ENCODE measurements around the gene TBCA. TPM values are rescaled to one million over a fixed set of nuclear protein-coding genes. Genes with fewer than 3 reads are reported as not detected.

TBCA gene
- total RNA-seq, 1 experiment from 2014 or later = 330 TPM

DNA sequence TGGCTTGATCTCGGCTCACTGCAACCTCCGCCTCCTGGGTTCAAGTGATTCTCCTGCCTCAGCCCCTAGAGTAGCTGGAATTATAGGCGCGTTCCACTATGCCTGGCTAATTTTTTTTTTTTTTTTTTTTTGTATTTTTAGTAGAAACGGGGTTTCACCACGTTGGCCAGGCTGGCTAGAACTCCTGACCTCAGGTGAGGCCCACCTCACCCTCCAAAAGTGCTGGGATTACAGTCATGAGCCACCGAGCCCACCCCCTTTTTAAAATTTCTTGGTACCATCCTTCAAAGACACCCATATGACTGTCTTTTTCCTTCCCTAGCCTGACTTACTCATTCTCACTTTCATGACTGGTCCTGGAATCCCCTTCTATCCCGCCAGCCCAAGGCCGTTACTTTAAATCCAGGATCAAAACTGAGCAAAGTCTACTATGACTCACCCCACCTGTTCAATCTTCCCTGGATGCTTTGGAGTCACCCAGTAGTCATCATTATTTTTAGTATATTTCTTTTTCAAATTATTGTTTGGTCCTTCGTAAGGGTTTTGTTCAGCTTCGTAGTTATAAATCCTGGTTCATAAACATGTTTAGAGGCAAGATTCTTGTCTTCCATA, 1.2 kb upstream of the TBCA start:
- Histone ChIP-seq H3K23ac (ENCODE audit: insufficient read length, low read depth, low read length) (no peak overlapping the region), H3K4me2 (ENCODE audit: insufficient read depth, insufficient read length, low read length) (no peak overlapping the region), H2BK5ac (ENCODE audit: insufficient read length, low read length) (no peak overlapping the region), H3K4me1 (ENCODE audit: insufficient read depth, low read length) (peaks cover 9% of the 10 kb centered on the region; the same call in 1 of the 2 replicates), H4K8ac (replicated peaks; ENCODE audit: insufficient read length, low read depth, low read length) (no peak overlapping the region), H4K20me1 (ENCODE audit: control insufficient read depth, insufficient read depth, insufficient read length) (no peaks in the 10 kb centered on the region), H2BK12ac (ENCODE audit: insufficient read length, low read depth, low read length) (no peak overlapping the region), H3K23me2 (ENCODE audit: insufficient read length, low read depth, low read length, poor library complexity, severe bottlenecking) (peaks cover 14% of the 10 kb centered on the region), H2BK120ac (ENCODE audit: low read depth, low read length, poor library complexity, severe bottlenecking) (no peak overlapping the region), H3K56ac (ENCODE audit: insufficient read length, low read depth, low read length) (no peak overlapping the region), H2BK15ac (ENCODE audit: low read depth, low read length) (no peak overlapping the region), H2BK20ac (ENCODE audit: low read depth, low read length, poor library complexity, severe bottlenecking) (no peak overlapping the region), H4K5ac (ENCODE audit: insufficient read length, low read depth, low read length) (no peak overlapping the region), H2AFZ (ENCODE audit: low read length) (no peak overlapping the region), H3K4ac (ENCODE audit: low read depth, low read length) (no peak overlapping the region), H3K18ac (ENCODE audit: insufficient read length, low read depth, low read length) (no peak overlapping the region), H3T11ph (ENCODE audit: low read length) (no peak overlapping the region), H3K9ac (ENCODE audit: extremely low read depth, insufficient read length, low read length) (no peak overlapping the region), H4K91ac (ENCODE audit: insufficient read length, low read depth, low read length) (no peak overlapping the region), H2AK5ac (ENCODE audit: insufficient read length, low read length) (no peak overlapping the region), H3K9me3 (ENCODE audit: control insufficient read depth, low read depth, low read length) (no peaks in the 10 kb centered on the region), H3K27ac (ENCODE audit: insufficient read length, low read depth, low read length) (no peak overlapping the region), H3K79me1 (ENCODE audit: insufficient read depth, low read depth, low read length, poor library complexity, severe bottlenecking) (no peaks in the 10 kb centered on the region), H3K14ac (ENCODE audit: insufficient read depth, low read length) (no peak overlapping the region), H3K79me2 (ENCODE audit: insufficient read depth, low read length) (peaks cover 22% of the 10 kb centered on the region; the same call in 1 of the 2 replicates), H3K27me3 (ENCODE audit: insufficient read depth, low read length) (no peaks in the 10 kb centered on the region)
- H3K27ac Mint-ChIP-seq = no peak overlapping the region; a peak in 1 of 7 replicates
- no peaks in the 10 kb centered on the region for H3K9me3 Mint-ChIP-seq
- TF ChIP-seq, protein P1, sequence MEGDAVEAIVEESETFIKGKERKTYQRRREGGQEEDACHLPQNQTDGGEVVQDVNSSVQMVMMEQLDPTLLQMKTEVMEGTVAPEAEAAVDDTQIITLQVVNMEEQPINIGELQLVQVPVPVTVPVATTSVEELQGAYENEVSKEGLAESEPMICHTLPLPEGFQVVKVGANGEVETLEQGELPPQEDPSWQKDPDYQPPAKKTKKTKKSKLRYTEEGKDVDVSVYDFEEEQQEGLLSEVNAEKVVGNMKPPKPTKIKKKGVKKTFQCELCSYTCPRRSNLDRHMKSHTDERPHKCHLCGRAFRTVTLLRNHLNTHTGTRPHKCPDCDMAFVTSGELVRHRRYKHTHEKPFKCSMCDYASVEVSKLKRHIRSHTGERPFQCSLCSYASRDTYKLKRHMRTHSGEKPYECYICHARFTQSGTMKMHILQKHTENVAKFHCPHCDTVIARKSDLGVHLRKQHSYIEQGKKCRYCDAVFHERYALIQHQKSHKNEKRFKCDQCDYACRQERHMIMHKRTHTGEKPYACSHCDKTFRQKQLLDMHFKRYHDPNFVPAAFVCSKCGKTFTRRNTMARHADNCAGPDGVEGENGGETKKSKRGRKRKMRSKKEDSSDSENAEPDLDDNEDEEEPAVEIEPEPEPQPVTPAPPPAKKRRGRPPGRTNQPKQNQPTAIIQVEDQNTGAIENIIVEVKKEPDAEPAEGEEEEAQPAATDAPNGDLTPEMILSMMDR (conservative IDR thresholded peaks at IDR 0.05) = no peak
- peaks cover 13% of the 10 kb centered on the region for H3K27me3 Mint-ChIP-seq (ENCODE audit: low read depth)
- H3K4me3 Mint-ChIP-seq = no peak overlapping the region
- no peak for DNase-seq
- H3K36me3 Mint-ChIP-seq (ENCODE audit: insufficient read depth in 1 of 3, low read depth in 3 of 3) = peaks cover 0 to 3% (median 2%) of the 10 kb centered on the region in 3 experiments; a peak in 1 of 7 replicates
- no CpG with 5 or more reads among the region's 11 CpGs for WGBS (ENCODE audit: extremely low coverage, insufficient read length, low lambda C conversion rate)
- peaks cover 34 to 35% of the 10 kb centered on the region in 2 experiments for H3K4me1 Mint-ChIP-seq

All from H9 (cell line).